DOHH2 (cell line): ENCODE data around the gene TMEM123.

Experiments
- EZH2phosphoT487 ChIP-seq: fragments of 200-600 bp; sonication (generic); IDR thresholded peaks from 2 replicates; pipeline ENCODE4 v1.6.1; 2017; ENCODE audit warnings: borderline replicate concordance, mild to moderate bottlenecking, antibody characterized with exemption, low read length, moderate library complexity, mixed read lengths
- TF ChIP-seq, protein P1 (sequence below): fragments of 200-600 bp; sonication (generic); IDR thresholded peaks from one replicate; pipeline ENCODE4 v1.5.1; 2014; ENCODE audit warnings: antibody characterized with exemption, mild to moderate bottlenecking, low read depth, low read length; ENCODE audit not compliant: poor library complexity, severe bottlenecking

DNA sequence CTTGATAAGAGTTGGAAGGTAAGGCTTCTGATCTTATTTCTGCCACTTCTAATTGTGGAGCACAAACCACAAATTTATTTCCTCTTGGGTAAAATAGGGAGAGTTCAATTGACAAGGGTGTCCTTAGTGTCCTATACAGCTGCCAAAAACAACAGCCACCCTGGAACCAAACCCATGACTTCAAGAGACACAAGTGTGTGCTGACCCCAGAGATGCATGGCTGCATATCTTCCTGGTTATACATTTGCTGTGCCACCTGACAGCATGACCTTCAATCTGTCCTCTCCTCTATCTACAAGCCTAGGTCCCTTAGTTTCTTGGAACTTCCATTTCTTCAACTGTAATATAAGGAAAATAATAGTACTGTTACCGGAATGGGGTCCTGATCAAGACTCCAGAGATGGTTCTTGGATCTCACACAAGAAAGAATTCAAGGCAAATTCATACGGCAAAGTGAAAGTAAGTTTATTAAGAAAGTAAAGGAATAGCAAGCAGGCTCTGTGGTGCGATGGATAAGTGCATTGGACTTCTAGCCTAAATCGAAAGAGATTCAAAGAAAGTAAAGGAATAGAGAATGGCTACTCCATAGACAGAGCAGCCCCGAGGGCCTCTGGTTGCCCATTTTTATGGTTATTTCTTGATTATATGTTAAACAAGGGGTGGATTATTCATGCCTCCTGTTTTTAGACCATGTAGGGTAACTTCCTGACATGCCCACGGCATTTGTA, 15.5 kb upstream of the TMEM123 start:
- TF ChIP-seq, protein P1, sequence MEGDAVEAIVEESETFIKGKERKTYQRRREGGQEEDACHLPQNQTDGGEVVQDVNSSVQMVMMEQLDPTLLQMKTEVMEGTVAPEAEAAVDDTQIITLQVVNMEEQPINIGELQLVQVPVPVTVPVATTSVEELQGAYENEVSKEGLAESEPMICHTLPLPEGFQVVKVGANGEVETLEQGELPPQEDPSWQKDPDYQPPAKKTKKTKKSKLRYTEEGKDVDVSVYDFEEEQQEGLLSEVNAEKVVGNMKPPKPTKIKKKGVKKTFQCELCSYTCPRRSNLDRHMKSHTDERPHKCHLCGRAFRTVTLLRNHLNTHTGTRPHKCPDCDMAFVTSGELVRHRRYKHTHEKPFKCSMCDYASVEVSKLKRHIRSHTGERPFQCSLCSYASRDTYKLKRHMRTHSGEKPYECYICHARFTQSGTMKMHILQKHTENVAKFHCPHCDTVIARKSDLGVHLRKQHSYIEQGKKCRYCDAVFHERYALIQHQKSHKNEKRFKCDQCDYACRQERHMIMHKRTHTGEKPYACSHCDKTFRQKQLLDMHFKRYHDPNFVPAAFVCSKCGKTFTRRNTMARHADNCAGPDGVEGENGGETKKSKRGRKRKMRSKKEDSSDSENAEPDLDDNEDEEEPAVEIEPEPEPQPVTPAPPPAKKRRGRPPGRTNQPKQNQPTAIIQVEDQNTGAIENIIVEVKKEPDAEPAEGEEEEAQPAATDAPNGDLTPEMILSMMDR, result no peak
- TF ChIP-seq EZH2phosphoT487, result no peak
